IPS-15b (cell line): ENCODE data around the gene PSRC1.

Experiments used
- H3K27me3 ChIP-seq: one replicate; pipeline ENCODE4 v1.6.1; 2013; ENCODE audit warnings: low read length; ENCODE audit not compliant: control insufficient read depth, insufficient read depth
- H3K36me3 ChIP-seq: one replicate; pipeline ENCODE4 v1.6.1; 2013; ENCODE audit warnings: low read length; ENCODE audit not compliant: control insufficient read depth, insufficient read depth
- H3K4me1 ChIP-seq: one replicate; pipeline ENCODE4 v1.6.1; 2013; ENCODE audit warnings: mild to moderate bottlenecking, low read length; ENCODE audit not compliant: control insufficient read depth, insufficient read depth
- H3K4me3 ChIP-seq: one replicate; pipeline ENCODE4 v1.5.1; 2013; ENCODE audit warnings: low read depth, low read length
- H3K9ac ChIP-seq: one replicate; pipeline ENCODE4 v1.6.1; 2013; ENCODE audit warnings: low read depth, mild to moderate bottlenecking, low read length
- H3K9me3 ChIP-seq: one replicate; pipeline ENCODE4 v1.6.1; 2013; ENCODE audit warnings: mild to moderate bottlenecking, low read length; ENCODE audit not compliant: control insufficient read depth, insufficient read depth

Gene PSRC1

DNA sequence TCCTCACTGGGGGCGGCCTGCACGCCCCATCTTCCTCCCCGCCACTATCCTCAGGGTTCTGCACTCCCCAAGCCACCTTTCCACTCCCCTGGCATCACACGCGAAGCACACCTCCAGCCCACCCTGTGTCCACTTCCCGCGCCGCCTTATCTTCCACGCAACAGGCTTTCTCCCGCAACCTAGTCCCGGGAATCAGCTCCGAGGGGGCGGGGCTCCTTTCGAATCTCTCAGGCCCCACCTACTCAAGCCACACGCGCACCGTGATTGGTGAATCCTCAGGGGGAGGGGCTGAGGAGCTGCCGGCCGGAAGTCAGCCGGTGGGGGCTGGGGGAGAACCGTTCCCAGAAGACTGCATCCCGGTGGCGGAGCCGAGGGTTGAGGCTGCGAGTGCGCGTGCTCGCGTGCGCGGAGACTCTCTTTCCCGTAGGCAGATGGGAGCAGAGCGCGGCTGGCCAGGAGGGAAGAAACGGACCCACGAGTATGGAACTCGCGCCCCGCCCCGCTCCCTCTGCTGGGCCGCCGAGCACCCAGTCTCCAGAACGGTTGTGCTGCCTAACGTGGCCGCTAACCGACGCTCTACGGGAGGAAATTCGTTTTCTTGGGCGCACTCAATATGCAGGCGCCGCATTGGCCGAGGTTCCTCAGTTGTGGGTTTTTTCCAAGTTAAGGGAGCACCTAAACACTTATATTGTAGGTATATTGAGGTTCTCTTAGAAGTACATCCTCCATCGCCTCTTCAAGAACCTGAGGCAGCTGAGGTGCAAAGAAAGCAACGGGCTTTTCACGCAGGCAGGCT is at the start of gene PSRC1:
Gene PSRC1, minus strand, starts transcription at position 194 of the 796 bp plus-strand sequence.
- no peaks in the 10 kb centered on the region for H3K9me3 ChIP-seq
- H3K9ac ChIP-seq: peak within 1 kb of the TSS; percentile 88
- peak within 1 kb of the TSS; percentile 100 for H3K4me3 ChIP-seq
- peaks cover 6% of the 10 kb centered on the region for H3K36me3 ChIP-seq
- H3K27me3 ChIP-seq: no peaks in the 10 kb centered on the region
- H3K4me1 ChIP-seq: peaks cover 20% of the 10 kb centered on the region

DNA sequence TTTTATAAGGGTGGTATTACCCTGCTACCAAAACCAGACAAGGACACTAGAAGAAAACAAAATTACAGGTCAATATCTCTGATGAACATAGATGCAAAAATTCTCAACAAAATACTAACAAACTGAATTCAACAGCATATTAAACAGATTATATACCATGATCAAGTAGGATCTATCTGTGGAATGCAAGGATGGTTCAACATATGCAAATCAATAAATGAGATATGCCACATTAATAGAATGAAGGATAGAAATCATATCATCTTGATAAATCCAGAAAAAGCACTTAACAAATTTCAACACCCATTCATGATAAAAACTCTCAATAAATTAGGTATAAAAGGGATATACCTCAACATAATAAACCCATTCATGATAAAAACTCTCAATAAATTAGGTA is 48.2 kb upstream of the PSRC1 start:
- Histone ChIP-seq H3K9me3 (no peaks in the 10 kb centered on the region), H3K27me3 (no peaks in the 10 kb centered on the region), H3K9ac (no peak overlapping the region), H3K4me1 (no peaks in the 10 kb centered on the region), H3K36me3 (peaks cover 11% of the 10 kb centered on the region), H3K4me3 (no peak overlapping the region)

DNA sequence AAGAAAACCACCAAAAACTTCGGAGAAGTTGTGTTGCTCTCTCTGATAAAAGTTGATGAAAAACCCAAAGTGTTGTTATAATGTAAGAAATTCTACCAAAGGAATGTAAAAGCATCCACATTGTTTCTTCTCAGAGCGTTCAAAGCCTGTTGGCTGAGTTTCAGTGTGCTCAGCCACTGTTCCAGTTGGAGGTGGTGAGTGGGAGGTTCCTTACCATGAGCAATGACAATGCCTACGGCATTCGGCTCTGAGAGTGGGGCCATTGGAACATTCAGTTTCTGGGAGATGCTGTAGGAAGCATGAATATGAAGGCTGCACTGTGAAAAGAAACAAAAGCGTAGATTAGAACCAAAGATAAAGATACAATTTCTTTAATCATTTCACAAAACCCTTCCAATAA is 44.3 kb upstream of the PSRC1 start:
- H3K9ac ChIP-seq: no peak overlapping the region
- peaks cover 17% of the 10 kb centered on the region for H3K36me3 ChIP-seq
- no peaks in the 10 kb centered on the region for H3K27me3 ChIP-seq
- H3K4me1 ChIP-seq: no peaks in the 10 kb centered on the region
- no peak overlapping the region for H3K4me3 ChIP-seq
- no peaks in the 10 kb centered on the region for H3K9me3 ChIP-seq

DNA sequence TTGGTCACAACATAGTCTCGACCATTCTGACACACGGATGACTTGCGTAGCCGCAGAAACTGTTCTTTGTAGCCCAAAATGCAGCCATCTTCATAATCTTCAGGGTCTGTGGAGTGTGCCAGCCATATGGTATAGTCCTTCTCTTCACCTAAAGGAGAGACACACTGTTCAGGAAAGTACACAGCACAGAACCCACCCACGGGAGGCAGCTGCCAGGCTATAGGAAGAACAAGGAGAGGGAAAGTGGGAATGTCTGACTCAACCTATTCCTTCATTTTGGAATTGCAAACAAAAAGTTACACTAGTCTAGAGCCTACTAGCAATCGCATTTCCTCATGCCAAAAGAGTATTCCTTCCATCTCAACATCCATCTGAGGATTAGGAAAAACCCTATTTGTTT is 40.0 kb upstream of the PSRC1 start:
- Histone ChIP-seq H3K9ac (no peak overlapping the region), H3K9me3 (no peaks in the 10 kb centered on the region), H3K4me3 (no peak overlapping the region), H3K27me3 (no peaks in the 10 kb centered on the region), H3K4me1 (no peaks in the 10 kb centered on the region), H3K36me3 (peaks cover 29% of the 10 kb centered on the region)

DNA sequence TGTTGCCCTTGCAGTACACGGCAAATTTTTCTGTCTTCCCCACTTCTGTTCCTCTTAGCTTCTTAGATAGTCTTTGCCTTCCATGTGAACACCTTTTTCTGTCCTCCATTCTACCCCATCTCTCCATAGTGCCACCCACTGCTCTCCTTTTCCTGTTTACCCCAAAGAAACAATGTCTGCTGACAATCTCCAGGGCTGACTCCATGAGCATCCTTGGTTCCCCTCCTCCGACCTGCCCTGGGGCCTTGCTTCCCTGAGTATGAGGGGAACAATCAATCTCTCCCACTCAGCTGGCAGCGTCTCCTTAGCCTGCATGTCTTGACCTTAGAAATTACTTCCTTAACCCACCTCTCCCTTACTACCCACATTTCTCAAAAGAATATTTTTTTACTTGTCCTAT is 36.2 kb upstream of the PSRC1 start:
- no peak overlapping the region for H3K9ac ChIP-seq
- no peaks in the 10 kb centered on the region for H3K9me3 ChIP-seq
- H3K36me3 ChIP-seq: peaks cover 32% of the 10 kb centered on the region
- no peaks in the 10 kb centered on the region for H3K27me3 ChIP-seq
- no peaks in the 10 kb centered on the region for H3K4me1 ChIP-seq
- no peak overlapping the region for H3K4me3 ChIP-seq

DNA sequence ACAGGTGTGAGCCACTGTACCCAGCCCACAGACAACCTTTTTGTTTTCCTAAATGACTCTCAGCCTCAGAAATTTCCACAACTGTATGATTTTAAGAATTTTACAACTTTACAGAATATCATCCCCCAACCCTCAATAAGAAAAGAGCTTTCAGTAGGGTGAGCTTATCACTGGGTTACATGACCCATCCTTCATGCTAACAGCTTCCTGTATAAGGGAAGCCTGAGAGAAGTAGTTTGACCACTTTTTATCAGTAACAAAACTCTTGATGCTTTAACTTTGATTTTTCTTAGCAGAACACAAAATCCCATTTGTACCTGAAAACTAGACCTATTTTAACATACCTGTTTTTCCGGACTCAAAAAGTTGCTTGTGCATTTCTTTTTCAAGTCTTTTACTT is 33.6 kb upstream of the PSRC1 start:
- peaks cover 17% of the 10 kb centered on the region for H3K36me3 ChIP-seq
- H3K9me3 ChIP-seq: no peaks in the 10 kb centered on the region
- no peaks in the 10 kb centered on the region for H3K27me3 ChIP-seq
- no peak overlapping the region for H3K9ac ChIP-seq
- H3K4me3 ChIP-seq: no peak overlapping the region
- H3K4me1 ChIP-seq: no peaks in the 10 kb centered on the region

DNA sequence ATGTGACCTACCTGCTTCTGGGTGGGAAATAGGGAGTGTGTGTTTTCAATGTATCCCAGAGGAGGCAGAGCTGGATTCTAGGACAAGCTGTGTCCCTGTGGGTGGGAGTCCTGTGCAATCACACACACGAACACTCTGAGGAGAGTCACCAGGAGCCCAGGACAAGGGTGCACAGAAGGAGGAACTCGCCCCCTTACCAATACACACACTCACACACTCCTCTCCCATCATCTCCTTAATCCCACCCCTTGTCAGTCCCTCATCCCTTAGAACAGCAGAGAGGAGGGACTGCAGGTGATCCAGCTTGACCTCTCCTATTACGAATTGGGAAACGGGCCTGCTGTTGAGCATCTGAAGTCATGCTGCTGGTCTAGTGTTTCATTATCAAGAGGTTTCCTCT is 32.3 kb upstream of the PSRC1 start:
- Histone ChIP-seq H3K4me3 (no peak overlapping the region), H3K9ac (no peak overlapping the region), H3K4me1 (no peaks in the 10 kb centered on the region), H3K27me3 (no peaks in the 10 kb centered on the region), H3K36me3 (peaks cover 13% of the 10 kb centered on the region), H3K9me3 (no peaks in the 10 kb centered on the region)

DNA sequence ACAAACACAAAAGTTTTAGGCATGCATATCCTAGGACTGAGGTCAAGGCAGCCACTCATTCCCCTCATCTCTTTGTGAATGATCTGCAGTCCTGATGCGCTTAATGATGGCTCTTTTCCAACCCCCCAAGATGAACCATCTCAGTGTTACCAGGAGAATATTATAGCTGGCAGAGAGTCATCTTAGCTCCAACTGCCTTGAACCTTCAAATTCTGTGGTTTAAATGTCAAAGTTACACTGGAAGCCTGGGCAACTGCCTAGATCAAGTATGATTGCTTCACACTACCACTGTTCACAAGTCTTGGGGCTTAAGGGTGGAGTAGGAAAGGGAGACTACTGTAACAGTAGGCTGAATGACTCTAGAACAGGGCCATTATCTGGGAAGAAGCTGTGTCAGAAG is 31.9 kb upstream of the PSRC1 start:
- no peak overlapping the region for H3K4me3 ChIP-seq
- peaks cover 13% of the 10 kb centered on the region for H3K36me3 ChIP-seq
- H3K9me3 ChIP-seq: no peaks in the 10 kb centered on the region
- H3K27me3 ChIP-seq: no peaks in the 10 kb centered on the region
- no peak overlapping the region for H3K9ac ChIP-seq
- no peaks in the 10 kb centered on the region for H3K4me1 ChIP-seq

DNA sequence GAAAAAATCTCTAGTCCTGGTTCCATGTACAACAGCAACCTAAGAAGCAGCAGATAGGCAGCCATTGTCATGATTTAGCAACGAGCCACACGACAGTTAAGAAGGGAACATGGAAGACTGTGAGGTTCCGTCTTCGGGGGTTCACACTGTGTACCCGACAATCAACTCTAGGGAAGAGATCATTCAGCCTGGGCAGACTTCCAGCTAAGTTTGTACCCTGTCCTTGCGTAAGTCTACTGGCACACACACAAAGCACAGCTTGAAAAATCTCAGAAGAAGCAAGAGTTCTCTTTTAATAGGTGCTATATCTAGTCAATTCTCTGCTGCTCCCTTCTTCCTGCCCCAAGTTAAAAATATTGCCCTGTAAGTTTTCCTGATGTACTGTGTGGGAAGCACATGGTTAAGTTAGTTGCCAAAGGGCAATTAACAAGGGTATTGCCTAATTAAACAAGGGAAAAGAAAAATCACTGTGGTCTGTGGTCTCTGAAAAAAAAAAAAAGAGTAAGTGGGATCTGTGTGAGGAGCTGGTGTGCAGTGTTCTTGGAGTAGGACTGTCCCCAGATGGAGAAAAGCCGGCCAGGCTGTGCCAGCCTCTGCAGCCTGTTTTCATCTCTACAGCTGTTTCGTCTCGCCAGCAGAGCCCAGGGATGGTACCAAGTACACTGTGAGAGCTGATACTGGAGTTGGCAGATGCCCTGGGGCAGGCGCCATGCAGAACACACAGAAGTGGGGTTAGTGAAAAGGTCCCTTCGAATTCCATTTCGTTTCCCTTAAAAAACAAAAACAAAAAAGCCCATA is 30.2 kb upstream of the PSRC1 start:
- no peaks in the 10 kb centered on the region for H3K27me3 ChIP-seq
- peaks cover 11% of the 10 kb centered on the region for H3K36me3 ChIP-seq
- no peaks in the 10 kb centered on the region for H3K4me1 ChIP-seq
- no peaks in the 10 kb centered on the region for H3K9me3 ChIP-seq
- H3K4me3 ChIP-seq: no peak overlapping the region
- no peak overlapping the region for H3K9ac ChIP-seq

DNA sequence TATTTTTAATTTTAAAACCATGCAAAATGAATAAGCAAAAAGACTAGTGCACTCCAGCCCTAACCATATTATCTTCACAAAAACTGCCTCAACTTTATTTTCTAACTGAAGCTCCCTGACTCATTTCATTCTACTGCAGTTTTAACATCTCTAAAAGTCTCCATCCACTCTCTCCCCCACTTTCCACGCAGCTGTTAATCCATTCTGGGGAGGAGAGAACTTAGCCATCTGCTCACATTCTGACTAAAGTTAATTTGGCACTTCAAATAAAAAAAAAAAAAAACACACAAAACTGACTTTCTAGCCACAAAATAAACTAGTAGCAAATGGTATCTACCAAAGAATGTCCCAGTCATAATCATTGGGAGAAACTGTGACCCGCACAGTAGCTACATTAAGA is 29.3 kb upstream of the PSRC1 start:
- Histone ChIP-seq H3K36me3 (peaks cover 4% of the 10 kb centered on the region), H3K4me1 (peaks cover under 1% of the 10 kb centered on the region), H3K9ac (no peak overlapping the region), H3K4me3 (no peak overlapping the region), H3K27me3 (no peaks in the 10 kb centered on the region), H3K9me3 (no peaks in the 10 kb centered on the region)

DNA sequence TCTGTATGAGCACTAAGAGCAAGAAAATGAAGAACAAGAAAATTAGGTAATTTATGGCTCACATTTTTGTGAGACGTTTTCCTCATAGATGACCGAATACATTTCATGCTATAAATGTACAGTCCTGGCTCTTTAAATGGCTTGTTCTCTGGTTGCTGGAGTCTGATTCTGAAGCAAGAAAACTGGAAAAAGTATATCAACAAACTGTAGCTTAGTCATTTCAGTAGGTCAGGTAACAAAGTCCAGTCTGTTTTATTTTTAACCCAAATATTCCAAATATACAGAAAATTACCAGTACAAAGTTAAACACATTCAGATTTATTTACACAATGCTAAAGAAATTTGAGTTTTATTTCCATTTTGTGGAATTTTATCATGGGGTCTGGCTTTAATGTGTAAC is 26.4 kb upstream of the PSRC1 start:
- Histone ChIP-seq H3K4me3 (no peak overlapping the region), H3K27me3 (no peaks in the 10 kb centered on the region), H3K9me3 (no peaks in the 10 kb centered on the region), H3K36me3 (no peaks in the 10 kb centered on the region), H3K4me1 (peaks cover 6% of the 10 kb centered on the region), H3K9ac (no peak overlapping the region)
